COLO668 (cell line): ENCODE measurements around the gene TIAM1.

Source experiments
- DNase-seq: peaks from one replicate; lab custom pipeline; 2025; ENCODE audit not compliant: unreplicated experiment; lab: John Stamatoyannopoulos, UW

Gene TIAM1

GRCh38 chr21:31143036-31143435, 201.0 kb downstream of the TIAM1 start:
- no peak for DNase-seq

- no peak for DNase-seq
Observed at GRCh38 chr21:31142600-31142999, 201.5 kb downstream of the TIAM1 start.

- DNase-seq: no peak
Observed at GRCh38 chr21:31141389-31142000, 202.6 kb downstream of the TIAM1 start.

- DNase-seq: no peak
Observed at GRCh38 chr21:31140676-31141075, 203.4 kb downstream of the TIAM1 start.

- DNase-seq: no peak
Observed at GRCh38 chr21:31140025-31140424, 204.0 kb downstream of the TIAM1 start.

GRCh38 chr21:31137960-31138359, 206.1 kb downstream of the TIAM1 start:
- DNase-seq: no peak

- no peak for DNase-seq
Observed at GRCh38 chr21:31136891-31137290, 207.2 kb downstream of the TIAM1 start.

GRCh38 chr21:31135531-31136184, 208.4 kb downstream of the TIAM1 start:
- DNase-seq: no peak

- no peak for DNase-seq
Observed at GRCh38 chr21:31133243-31133830, 210.7 kb downstream of the TIAM1 start.

- DNase-seq: no peak
Observed at GRCh38 chr21:31132574-31133242, 211.4 kb downstream of the TIAM1 start.

GRCh38 chr21:31130821-31131220, 213.2 kb downstream of the TIAM1 start:
- no peak for DNase-seq

- no peak for DNase-seq
Observed at GRCh38 chr21:31128234-31128633, 215.8 kb downstream of the TIAM1 start.

- DNase-seq: no peak
Observed at GRCh38 chr21:31124010-31124409, 220.1 kb downstream of the TIAM1 start.

GRCh38 chr21:31119199-31119598, 224.9 kb downstream of the TIAM1 start:
- no peak for DNase-seq

GRCh38 chr21:31117128-31117916, 226.7 kb downstream of the TIAM1 start:
- no peak for DNase-seq

GRCh38 chr21:31115249-31115648, 228.8 kb downstream of the TIAM1 start:
- DNase-seq: no peak

- no peak for DNase-seq
Observed at GRCh38 chr21:31111093-31111492, 233.0 kb downstream of the TIAM1 start.

- DNase-seq: no peak
Observed at GRCh38 chr21:31110430-31110829, 233.6 kb downstream of the TIAM1 start.

- DNase-seq: no peak
Observed at GRCh38 chr21:31107871-31108270, 236.2 kb downstream of the TIAM1 start.

- no peak for DNase-seq
Observed at GRCh38 chr21:31107176-31107785, 236.8 kb downstream of the TIAM1 start.
